Mononuclear cell (primary cell): ENCODE results near the gene WDR48. TPM values are rescaled to one million over a fixed set of nuclear protein-coding genes. Genes with fewer than 3 reads are reported as not detected.

ENCODE experiments used
- H3K27me3 ChIP-seq: 2 replicates; pipeline ENCODE4 v1.6.0; 2011; ENCODE audit warnings: low read length, control low read depth; ENCODE audit not compliant: insufficient read depth
- H3K4me1 ChIP-seq: 2 replicates; pipeline ENCODE4 v1.5.1; 2011; ENCODE audit warnings: mild to moderate bottlenecking, low read length, control low read depth; ENCODE audit not compliant: insufficient read depth
- H3K4me3 ChIP-seq: 2 replicates; pipeline ENCODE4 v1.5.1; 2011; ENCODE audit warnings: mild to moderate bottlenecking, low read length, moderate library complexity
- H3K9me3 ChIP-seq: 2 replicates; pipeline ENCODE4 v1.5.1; 2011; ENCODE audit warnings: low read depth, mild to moderate bottlenecking, control low read depth, low read length
- total RNA-seq: library from RNA; depleted of rRNA; stranded (reverse); fragments of >200 nt; gene quantifications from one replicate; pipeline ENCODE4 v1.2.3, GENCODE V29; 2012

The WDR48 gene
- total RNA-seq, 1 donor, result 123 TPM

DNA sequence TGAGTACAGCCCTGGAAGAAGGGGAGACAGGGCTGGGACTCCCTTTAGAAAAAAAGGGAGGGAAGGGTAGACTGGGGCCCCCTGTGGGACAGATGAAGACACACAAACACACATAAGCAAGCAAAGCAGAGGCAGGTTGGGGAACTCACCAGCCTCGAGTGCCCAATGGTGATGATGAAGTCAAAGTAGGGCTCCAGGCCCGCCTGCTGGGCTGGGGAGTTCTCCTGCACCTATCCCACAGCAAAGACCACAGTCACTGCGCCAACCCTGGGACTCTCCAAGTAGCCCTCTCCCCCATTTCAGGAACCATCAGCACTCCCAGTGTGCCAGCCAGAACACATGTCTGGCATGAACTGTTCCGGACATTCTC is 51.5 kb downstream of the WDR48 start:
- Histone ChIP-seq H3K27me3 (no peaks in the 10 kb centered on the region), H3K4me1 (peaks cover 33% of the 10 kb centered on the region), H3K4me3 (no peak overlapping the region), H3K9me3 (no peaks in the 10 kb centered on the region)

DNA sequence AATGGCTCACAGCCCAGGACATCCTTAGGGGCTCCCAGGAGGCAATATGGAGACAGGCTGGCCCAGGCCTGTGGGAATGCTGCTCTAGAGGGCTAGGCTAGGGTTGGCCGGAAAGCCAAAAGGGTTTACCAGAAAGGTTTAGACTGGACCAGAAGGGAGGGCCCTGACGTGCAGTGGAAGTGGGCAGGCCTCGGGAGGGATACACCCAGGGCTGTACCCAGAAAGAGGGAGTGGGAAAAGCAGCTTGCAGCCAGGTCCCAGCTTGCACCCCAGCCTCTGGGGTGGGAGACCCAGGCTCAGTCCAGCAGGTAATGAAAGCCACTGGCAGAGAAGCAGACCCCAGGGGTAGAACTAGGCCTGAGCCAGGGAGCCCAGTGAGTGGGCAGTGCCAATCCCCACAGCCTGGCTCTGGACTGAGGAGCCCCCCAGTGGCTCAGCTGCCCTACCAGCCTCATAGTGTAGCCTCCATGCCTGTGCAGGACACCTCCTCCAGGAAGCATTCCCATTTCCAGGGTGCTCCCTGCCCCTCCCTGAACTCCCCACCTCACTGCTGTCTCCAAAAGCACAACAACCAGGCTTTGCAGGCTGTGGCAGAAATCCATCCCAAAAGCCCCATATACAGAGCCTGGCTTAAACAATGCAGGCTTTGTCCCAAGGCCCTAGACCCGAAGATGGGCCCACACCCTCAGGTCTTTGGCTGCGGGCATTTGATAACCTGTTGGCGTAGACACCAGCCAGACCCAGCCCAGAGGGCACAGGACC is 52.2 kb downstream of the WDR48 start:
- peaks cover 39% of the 10 kb centered on the region for H3K4me1 ChIP-seq
- no peak overlapping the region for H3K4me3 ChIP-seq
- H3K9me3 ChIP-seq, result no peaks in the 10 kb centered on the region
- no peaks in the 10 kb centered on the region for H3K27me3 ChIP-seq

DNA sequence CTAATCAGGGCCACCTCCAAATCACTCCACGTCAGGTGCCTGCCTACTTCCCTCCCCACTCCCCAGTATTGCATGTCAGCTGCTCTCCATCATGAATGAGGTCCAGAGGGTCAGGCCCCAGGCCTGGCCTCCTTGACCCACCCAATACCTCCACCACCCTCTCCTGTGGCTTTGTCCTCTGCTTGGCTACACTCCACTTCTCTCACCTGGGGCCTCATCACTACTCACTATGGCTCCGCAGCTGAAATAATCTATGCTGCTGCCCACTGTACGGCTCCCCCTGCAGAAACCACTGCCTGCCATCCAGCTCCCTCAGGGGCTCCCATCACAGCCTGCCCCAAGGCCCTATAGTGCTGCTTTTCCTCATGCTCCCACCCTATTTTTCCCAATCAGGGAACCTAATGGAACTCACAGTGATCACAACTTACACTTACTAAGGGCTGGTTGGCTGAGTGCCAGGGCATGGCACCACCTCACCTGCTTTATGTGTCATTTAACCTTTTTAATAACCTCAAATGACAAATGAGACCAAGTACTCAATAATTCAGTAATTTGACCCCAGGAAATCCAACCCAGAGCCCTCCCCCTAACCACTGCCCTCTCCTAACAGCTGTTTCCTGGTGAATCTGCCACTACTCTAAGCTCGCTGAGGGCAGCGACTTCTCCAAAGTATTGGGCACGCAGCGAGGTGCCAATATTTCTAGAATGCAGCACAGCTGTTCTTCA is 53.3 kb downstream of the WDR48 start:
- Histone ChIP-seq H3K9me3 (no peaks in the 10 kb centered on the region), H3K4me1 (peaks cover 44% of the 10 kb centered on the region), H3K4me3 (no peak overlapping the region), H3K27me3 (no peaks in the 10 kb centered on the region)

DNA sequence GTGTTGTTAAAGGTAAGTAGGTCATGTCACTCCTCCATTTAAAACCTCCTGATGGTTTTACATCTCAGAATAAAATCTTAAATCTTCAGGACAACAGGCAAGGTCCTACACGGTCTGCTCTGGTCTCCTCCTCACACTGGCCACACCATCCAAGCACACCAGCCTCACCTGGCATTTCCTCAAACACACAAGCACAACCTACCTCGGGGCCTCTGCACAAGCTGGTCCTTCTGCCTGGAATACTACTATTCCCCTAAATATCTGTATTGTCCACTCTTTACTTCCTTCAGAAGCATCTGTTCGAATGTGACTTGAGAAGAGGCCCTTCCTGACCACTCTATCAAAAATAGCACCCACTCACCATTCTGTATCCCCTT is 53.9 kb downstream of the WDR48 start:
- Histone ChIP-seq H3K4me3 (no peak overlapping the region), H3K27me3 (no peaks in the 10 kb centered on the region), H3K9me3 (no peaks in the 10 kb centered on the region), H3K4me1 (peaks cover 44% of the 10 kb centered on the region)

DNA sequence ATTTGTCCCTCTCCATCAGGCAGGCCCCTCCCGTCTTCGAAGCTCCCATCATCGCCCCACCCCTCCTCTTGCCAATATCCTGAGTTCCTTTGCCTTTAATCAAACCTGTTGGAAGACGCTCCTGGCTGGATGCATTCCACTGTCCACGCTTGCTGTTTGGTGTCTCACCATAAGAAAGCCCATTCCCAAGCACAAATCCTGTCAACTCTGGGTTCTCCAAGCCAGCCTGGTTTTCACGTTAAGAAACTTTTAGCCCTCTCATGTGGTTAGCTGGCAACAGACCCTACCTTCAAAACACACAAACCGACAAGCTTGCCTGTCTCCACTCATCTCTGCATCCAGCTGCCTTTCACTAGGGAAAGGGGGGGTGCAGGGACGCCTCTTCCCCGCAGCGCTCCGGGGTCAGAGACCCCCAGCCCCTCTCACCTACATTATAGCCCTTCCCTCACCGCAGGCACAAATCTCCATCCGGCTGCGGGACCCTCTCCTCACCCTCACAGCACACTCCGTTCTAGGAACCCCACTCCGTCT is 54.5 kb downstream of the WDR48 start:
- Histone ChIP-seq H3K27me3 (no peaks in the 10 kb centered on the region), H3K4me1 (peaks cover 43% of the 10 kb centered on the region), H3K9me3 (no peaks in the 10 kb centered on the region), H3K4me3 (peak overlapping the region; percentile 84)

DNA sequence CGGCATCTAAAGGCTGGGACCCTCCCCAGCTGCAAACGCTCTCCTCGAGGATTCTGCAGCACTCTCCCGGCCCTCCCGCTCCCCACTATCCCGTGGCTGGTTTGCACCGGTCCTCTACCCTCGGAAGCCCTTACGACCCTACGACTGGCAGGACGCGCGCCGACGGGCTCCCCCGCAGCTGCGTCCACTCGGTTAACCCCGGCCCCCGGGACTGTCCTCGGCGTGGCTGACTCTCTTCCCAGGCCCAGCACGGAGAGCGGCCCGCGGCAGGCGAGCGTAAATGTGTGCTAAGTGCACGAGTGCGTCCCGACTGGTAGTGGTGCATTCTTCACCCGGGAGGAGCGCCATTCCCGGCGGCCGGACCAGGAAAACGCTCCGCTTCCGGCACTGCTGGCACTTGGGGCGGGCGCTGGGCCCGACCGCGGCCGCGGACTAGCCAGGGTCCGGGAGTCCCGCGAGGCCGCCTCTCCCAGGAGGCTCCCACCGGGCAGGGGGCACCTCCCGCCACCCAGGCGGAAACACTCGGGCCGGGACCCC is 55.1 kb downstream of the WDR48 start:
- no peaks in the 10 kb centered on the region for H3K9me3 ChIP-seq
- no peaks in the 10 kb centered on the region for H3K27me3 ChIP-seq
- peak overlapping the region; percentile 84 for H3K4me3 ChIP-seq
- H3K4me1 ChIP-seq, result peaks cover 41% of the 10 kb centered on the region

DNA sequence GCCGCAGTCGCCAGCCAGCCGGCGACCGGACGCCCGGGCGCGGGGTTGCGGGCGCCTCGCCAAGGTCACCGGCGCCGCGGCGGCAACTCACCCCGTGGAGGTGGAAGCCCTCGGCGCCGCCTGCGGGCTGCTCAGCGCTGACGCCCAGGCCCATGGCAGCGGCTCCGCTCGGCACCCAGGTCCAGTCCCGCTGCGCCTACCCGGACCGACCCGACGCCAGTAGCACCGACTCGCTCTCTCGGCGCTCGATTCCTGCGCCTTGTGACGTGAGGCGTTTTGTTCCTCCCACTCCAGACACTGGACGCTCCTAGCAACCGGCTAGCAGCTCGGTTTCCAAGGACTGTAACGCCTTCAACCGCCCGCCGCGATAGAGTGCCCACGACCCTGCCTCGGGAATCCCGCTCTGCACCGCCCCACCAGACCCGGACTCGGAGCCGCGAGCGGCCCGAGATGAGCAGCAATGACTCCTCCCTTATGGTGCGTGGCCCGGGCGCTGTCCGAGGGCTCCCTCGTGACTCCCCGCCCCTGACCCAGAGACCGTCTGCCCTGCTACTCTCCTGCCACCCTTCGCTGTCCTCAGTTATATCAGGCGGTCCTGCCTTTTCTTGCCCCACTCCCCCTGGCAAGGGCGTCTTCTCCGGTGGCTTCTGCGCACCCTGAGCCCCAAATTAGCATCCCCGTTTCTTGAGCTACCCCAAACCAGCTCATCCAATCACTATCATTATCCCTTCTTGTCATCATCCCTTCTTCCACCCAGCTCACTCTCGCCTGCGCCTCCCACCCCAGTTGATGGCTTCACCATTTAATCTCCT is 55.8 kb downstream of the WDR48 start, which contains the start of the genes GORASP1 and TTC21A:
TSS of gene GORASP1 (minus strand) at position 240 of the 812 bp plus-strand sequence. CDS start at position 154, 86 bp downstream.
TSS of gene TTC21A (plus strand) at position 293 of the 812 bp plus-strand sequence. CDS start at position 451, 158 bp downstream.
- no peaks in the 10 kb centered on the region for H3K9me3 ChIP-seq
- peaks cover 41% of the 10 kb centered on the region for H3K4me1 ChIP-seq
- no peaks in the 10 kb centered on the region for H3K27me3 ChIP-seq
- peak within 1 kb of the TSS; percentile 84 for H3K4me3 ChIP-seq

DNA sequence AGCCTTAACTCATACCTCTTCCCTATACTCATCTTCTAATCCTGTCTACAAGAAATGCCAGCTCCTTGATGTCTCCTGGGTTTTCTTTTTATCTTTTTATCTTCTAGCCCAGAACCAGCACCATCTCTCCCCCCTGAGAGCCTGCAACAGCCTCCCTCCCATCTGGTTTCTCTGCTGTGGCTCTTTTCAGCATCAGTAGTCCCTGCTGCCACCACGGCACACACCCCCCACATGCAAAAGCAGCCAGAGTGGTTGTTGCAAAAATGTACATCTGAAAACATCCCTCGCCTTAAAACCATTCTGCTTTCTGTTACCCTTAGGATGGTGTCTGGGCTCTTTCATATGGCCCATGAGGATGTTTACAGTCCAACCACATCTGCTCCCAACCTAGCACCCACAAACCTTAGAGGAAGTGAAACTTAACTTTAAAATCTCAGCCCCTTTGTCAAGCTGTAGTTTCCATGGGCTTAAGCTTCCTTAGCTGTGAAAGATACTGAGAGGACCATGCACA is 56.4 kb downstream of the WDR48 start:
- peak overlapping the region; percentile 84 for H3K4me3 ChIP-seq
- H3K9me3 ChIP-seq, result no peaks in the 10 kb centered on the region
- peaks cover 41% of the 10 kb centered on the region for H3K4me1 ChIP-seq
- no peaks in the 10 kb centered on the region for H3K27me3 ChIP-seq

DNA sequence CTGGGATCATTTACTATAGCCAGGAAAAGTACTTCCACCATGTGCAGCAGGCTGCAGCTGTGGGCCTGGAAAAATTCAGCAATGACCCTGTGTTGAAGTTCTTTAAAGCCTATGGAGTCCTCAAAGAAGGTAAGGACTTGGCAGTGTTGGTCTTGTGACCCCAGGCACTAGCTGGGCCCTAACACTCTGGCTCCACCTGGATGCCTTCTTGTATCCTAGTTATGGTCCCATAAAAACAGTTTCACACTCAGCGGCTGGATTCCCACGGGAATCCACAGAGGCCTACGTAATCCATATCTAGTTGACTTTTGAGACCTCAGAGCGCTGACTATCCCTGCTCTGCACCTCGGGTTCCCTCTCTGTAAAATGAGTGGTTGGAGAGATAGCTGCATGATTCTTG is 57.3 kb downstream of the WDR48 start:
- H3K27me3 ChIP-seq, result no peaks in the 10 kb centered on the region
- H3K4me3 ChIP-seq, result no peak overlapping the region
- peaks cover 41% of the 10 kb centered on the region for H3K4me1 ChIP-seq
- H3K9me3 ChIP-seq, result no peaks in the 10 kb centered on the region

DNA sequence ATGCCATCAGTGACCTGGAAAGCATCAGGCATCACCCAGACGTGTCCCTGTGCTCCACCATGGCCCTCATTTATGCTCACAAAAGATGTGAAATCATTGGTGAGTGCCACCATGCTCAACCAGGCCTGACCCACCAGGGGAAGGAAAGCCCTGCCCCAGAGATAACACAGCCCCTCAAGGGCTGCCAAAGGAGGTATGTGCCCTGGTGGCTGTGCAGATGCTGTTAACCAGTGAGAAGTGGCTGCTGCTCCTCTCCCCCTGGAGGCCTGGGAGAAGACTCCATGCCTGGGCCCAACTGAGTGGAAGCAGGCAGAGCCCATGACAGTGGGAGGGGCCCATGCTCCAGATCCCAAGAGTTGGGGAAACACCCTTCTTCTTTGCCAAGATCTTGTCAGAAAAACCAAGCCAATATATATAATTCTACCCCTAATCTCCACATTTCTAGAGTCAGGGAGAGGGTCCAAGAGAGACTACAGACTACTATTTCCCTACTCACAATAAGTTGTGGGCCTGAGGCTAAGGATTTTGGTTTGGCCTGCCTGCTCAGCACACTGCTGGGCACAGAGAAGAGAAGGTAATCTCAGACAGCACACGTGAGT is 58.3 kb downstream of the WDR48 start:
- peaks cover 36% of the 10 kb centered on the region for H3K4me1 ChIP-seq
- no peaks in the 10 kb centered on the region for H3K27me3 ChIP-seq
- no peak overlapping the region for H3K4me3 ChIP-seq
- H3K9me3 ChIP-seq, result no peaks in the 10 kb centered on the region

DNA sequence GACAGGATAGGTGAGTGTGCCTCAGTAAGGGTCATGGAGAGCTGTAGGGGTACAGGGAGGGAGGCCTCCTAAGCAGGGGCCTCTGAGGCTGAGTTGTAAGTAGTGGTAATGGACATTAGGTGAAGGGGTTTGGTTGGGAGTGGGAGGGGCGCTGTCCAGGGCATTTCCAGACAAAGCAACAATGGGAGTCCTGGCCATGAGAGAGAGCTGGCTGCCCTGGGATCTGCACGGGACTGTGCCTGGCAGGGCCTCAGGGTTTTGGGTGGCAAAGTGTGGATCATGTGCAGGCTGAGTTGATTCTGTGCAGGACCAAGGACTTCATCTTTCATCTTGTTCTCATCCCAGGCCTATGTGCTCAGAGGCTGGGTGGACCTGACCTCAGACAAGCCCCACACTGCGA is 60.3 kb downstream of the WDR48 start:
- Histone ChIP-seq H3K4me1 (peaks cover 19% of the 10 kb centered on the region), H3K9me3 (no peaks in the 10 kb centered on the region), H3K4me3 (no peak overlapping the region), H3K27me3 (no peaks in the 10 kb centered on the region)

DNA sequence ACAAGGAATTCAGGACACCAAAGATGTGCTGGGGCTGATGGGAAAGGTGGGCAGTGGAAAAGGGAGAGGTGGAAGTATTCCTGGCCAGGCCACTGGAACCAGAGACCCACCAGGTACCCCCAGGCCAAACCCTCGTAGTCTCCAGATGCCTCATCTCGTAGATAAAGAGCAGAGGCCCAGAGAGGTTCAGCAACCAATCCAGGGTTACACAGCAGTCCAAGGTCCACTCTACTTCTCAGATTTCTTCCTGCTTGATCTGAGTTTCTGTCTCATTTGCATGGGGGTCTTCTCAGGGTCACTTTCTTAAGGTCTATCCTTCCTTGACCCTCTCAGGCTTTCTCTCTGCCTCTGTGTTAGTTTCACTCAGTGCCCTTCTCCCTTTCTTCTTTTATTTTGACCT is 60.7 kb downstream of the WDR48 start:
- H3K9me3 ChIP-seq, result no peaks in the 10 kb centered on the region
- peaks cover 19% of the 10 kb centered on the region for H3K4me1 ChIP-seq
- no peaks in the 10 kb centered on the region for H3K27me3 ChIP-seq
- H3K4me3 ChIP-seq, result no peak overlapping the region

DNA sequence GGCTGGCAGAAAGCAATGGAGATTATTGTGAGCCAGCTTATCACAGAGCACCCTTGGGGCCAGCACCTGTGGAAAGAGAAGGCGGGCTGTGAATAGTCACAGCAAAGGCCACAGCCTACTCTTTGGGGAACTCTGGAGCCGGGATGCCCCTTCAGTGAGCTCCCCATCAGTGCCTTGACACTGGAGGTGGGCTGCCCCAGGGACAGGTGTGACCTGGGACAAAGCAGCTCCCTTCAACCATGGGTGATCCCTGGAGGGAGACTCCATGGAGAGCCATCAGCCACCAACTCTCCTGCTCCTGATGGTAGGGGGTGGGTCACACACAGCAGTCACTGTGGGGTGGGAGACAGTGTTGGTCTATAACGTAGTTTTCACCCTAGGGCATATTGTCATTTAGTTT is 61.5 kb downstream of the WDR48 start:
- Histone ChIP-seq H3K4me3 (no peak overlapping the region), H3K4me1 (peaks cover 11% of the 10 kb centered on the region), H3K9me3 (no peaks in the 10 kb centered on the region), H3K27me3 (no peaks in the 10 kb centered on the region)

DNA sequence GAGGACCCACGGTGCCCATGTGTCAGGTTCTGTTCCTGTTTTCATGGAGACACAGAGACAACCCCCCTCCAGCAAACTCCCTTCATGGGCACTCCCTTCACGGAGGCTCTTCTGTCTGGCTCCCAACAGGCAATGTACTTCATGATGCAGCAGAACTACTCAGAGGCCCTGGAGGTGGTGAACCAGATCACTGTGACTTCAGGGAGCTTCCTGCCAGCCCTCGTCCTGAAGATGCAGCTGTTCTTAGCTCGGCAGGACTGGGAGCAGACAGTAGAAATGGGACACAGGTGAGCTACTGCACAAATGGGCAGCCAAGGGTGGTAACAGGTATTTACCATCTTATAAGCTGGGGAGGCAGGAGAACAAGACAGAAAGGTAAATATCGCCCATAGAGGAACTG is 62.6 kb downstream of the WDR48 start:
- Histone ChIP-seq H3K4me1 (no peaks in the 10 kb centered on the region), H3K4me3 (no peak overlapping the region), H3K27me3 (no peaks in the 10 kb centered on the region), H3K9me3 (no peaks in the 10 kb centered on the region)
